Measurements from ENCODE around the gene C3orf52.

The C3orf52 gene

DNA sequence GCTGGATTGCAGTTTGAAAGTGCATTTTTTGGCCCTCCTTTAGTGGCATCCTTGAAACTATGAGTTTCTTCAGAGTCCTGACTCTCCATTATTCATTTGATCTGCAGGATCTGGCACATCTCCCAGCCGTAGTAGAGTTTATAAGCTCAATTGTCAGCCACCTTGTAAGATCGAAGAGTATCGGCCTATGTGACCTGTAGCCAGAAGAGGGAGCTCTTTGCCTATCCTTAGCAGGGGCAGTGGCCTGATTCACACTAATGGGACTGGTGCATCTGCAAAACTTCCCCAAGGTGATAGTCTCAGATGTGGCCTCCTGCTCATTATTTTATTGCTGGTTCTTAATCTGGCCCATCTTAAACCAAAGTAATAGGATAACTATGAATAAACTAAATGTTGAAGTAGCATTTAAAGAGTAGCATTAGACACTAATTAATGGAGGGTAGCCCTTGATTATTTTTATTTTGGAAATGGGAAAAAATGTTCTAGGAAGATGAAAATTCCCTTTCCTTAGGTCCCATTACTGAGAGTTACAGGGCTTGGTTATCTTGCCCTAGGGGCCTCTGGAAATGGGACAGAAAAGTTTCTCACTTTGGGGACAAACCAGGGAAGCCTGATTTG, 25.7 kb downstream of the C3orf52 start:
- DNase-seq (ENCODE audit: low read depth): no peak
- no peak overlapping the region for H3K4me3 ChIP-seq (ENCODE audit: control insufficient read depth, low read depth, low read length)
- TF ChIP-seq, protein P1, sequence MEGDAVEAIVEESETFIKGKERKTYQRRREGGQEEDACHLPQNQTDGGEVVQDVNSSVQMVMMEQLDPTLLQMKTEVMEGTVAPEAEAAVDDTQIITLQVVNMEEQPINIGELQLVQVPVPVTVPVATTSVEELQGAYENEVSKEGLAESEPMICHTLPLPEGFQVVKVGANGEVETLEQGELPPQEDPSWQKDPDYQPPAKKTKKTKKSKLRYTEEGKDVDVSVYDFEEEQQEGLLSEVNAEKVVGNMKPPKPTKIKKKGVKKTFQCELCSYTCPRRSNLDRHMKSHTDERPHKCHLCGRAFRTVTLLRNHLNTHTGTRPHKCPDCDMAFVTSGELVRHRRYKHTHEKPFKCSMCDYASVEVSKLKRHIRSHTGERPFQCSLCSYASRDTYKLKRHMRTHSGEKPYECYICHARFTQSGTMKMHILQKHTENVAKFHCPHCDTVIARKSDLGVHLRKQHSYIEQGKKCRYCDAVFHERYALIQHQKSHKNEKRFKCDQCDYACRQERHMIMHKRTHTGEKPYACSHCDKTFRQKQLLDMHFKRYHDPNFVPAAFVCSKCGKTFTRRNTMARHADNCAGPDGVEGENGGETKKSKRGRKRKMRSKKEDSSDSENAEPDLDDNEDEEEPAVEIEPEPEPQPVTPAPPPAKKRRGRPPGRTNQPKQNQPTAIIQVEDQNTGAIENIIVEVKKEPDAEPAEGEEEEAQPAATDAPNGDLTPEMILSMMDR (IDR thresholded peaks at IDR 0.05; ENCODE audit: control insufficient read depth, insufficient read depth, low read depth, low read length, missing control alignments): peak; percentile 87

GRCh38 chr3:112114576-112115160, 28.5 kb downstream of the C3orf52 start:
- TF ChIP-seq, protein P1 (IDR thresholded peaks at IDR 0.05; ENCODE audit: control insufficient read depth, insufficient read depth, low read depth, low read length, missing control alignments): no peak
- no peak overlapping the region for H3K4me3 ChIP-seq (ENCODE audit: control insufficient read depth, low read depth, low read length)
- DNase-seq (ENCODE audit: low read depth): no peak

DNA sequence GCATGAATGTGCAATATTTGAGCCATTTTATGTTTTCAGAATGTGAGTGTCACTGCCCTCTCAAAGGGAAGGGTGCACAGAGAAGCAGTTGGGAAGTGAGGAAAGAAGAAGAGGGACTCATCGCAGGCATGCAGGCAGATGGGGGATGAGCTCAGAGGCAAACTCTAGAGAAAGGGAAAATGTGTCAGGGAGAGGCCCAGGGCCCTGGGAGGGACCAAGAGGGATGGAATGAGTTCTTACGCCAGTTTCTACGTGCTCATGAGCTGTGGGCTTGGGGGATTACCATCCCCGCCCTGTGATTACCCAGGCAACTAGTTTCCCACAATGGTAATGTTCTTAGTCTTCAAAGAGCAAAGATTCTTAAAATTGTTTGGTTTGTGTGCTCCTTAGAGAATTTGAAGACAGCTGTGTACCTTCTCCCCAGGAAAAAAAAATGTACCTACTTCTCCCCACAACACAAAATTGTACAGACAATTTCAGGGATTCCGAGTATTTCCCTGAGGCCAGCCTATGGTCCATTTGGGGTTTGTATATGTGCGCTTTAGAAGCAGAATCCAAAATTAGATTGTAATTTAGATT, 29.1 kb downstream of the C3orf52 start:
- no peak overlapping the region for H3K4me3 ChIP-seq (ENCODE audit: control insufficient read depth, low read depth, low read length)
- TF ChIP-seq, protein P1 (IDR thresholded peaks at IDR 0.05; ENCODE audit: control insufficient read depth, insufficient read depth, low read depth, low read length, missing control alignments): no peak
- DNase-seq (ENCODE audit: low read depth): no peak

DNA sequence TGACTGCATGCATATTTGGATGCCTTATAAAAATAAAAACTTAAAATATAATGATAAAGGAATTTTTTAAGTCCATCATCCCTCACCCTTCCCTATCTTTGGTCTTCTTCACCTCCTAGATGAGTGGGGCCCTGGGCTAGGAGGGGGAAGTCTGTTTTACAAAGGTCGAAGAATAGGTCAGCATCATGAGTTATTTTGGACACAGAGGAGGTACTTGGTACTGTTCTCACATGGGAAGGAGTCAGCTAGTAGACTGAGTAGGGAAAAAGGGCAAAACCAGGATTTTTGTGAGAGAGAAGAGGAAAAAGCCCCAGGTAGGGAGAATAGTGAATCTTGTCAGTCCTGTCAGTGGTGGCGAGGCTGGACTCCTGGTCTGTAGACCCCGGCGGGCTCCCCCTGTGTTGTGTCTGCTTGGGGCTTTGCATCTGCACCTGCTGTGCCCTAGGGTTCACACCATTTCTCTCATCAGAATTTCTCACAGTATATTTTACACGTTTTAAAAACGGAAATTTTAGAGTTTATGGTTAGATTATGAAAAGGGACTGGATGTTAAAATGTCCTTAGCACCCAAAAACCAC, 29.7 kb downstream of the C3orf52 start:
- TF ChIP-seq, protein P1 (IDR thresholded peaks at IDR 0.05; ENCODE audit: control insufficient read depth, insufficient read depth, low read depth, low read length, missing control alignments): no peak
- no peak for DNase-seq (ENCODE audit: low read depth)
- H3K4me3 ChIP-seq (ENCODE audit: control insufficient read depth, low read depth, low read length): no peak overlapping the region

- no peak overlapping the region for H3K4me3 ChIP-seq (ENCODE audit: control insufficient read depth, low read depth, low read length)
- TF ChIP-seq, protein P1 (IDR thresholded peaks at IDR 0.05; ENCODE audit: control insufficient read depth, insufficient read depth, low read depth, low read length, missing control alignments): no peak
- DNase-seq (ENCODE audit: low read depth): no peak
These were observed 30.6 kb downstream of the C3orf52 start for GRCh38 chr3:112116748-112117186.

DNA sequence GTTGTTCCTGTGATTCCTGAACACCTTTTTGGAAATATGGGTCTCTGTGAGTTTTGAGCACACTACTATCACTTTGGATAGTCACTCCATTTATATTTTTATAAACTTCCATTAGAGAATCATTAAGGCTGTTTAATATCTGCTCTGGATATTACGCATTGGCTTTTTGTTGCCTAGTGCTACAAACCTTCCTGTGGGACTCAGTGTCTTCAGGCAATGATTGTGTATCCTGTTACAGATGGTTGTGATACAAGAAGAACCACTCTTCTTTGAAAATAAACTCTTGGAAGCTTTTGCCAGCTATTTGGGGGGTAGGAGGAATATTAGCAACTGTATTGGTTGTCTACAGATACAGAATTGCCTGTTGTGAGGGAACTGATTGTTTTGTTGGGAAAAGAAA, 31.2 kb downstream of the C3orf52 start:
- no peak for DNase-seq (ENCODE audit: low read depth)
- TF ChIP-seq, protein P1 (IDR thresholded peaks at IDR 0.05; ENCODE audit: control insufficient read depth, insufficient read depth, low read depth, low read length, missing control alignments): no peak
- no peak overlapping the region for H3K4me3 ChIP-seq (ENCODE audit: control insufficient read depth, low read depth, low read length)

Data from AG09309 (cell line).